Stimulated activated CD4-positive, alpha-beta T cell treated with anti-CD3 and anti-CD28 coated beads, Interleukin-1b, Interleukin-23, amount 100 ng/mL, for 48 hours (primary cell): Measurements from ENCODE around the gene TADA3.
A peak's percentile ranks its signal among the peaks of the same experiment; 100 is the strongest.

ENCODE experiments used
- DNase-seq: peaks from one replicate; pipeline ENCODE4 v3.0.0-alpha.2; 2020

TADA3 gene

GRCh38 chr3:9757427-9757826 lies 34.8 kb downstream of the TADA3 start:
- no peak for DNase-seq

- DNase-seq = no peak
Observed at GRCh38 chr3:9754678-9755077, 37.6 kb downstream of the TADA3 start.

- DNase-seq = no peak
Observed at GRCh38 chr3:9750556-9751411, 41.5 kb downstream of the TADA3 start.

- peak; percentile 96 for DNase-seq
Observed at GRCh38 chr3:9749645-9750555, 42.4 kb downstream of the TADA3 start, which contains the start of gene OGG1. OGG1 (plus strand) TSS chr3:9749952; CDS start chr3:9750287, 335 bp downstream.

- DNase-seq = no peak
Observed at GRCh38 chr3:9749296-9749644, 43.0 kb downstream of the TADA3 start.

- DNase-seq = no peak
Observed at GRCh38 chr3:9748031-9748430, 44.2 kb downstream of the TADA3 start.

GRCh38 chr3:9747267-9747666 lies 45.0 kb downstream of the TADA3 start:
- no peak for DNase-seq

GRCh38 chr3:9746330-9746729 lies 45.9 kb downstream of the TADA3 start:
- no peak for DNase-seq

GRCh38 chr3:9745521-9745920 lies 46.8 kb downstream of the TADA3 start:
- no peak for DNase-seq

- DNase-seq = no peak
Observed at GRCh38 chr3:9744162-9744561, 48.1 kb downstream of the TADA3 start.

GRCh38 chr3:9743548-9743947 lies 48.7 kb downstream of the TADA3 start:
- DNase-seq = no peak

- no peak for DNase-seq
Observed at GRCh38 chr3:9742560-9742959, 49.7 kb downstream of the TADA3 start.

GRCh38 chr3:9739181-9739580 lies 53.1 kb downstream of the TADA3 start:
- no peak for DNase-seq

GRCh38 chr3:9736831-9737230 lies 55.4 kb downstream of the TADA3 start:
- peak; percentile 26 for DNase-seq

- DNase-seq = no peak
Observed at GRCh38 chr3:9732740-9733115, 59.5 kb downstream of the TADA3 start.

- peak; percentile 40 for DNase-seq
Observed at GRCh38 chr3:9732080-9732739, 60.1 kb downstream of the TADA3 start.

- DNase-seq = peak; percentile 99
Observed at GRCh38 chr3:9731206-9732079, 60.8 kb downstream of the TADA3 start, which contains the start of gene BRPF1. BRPF1 (plus strand) TSS chr3:9731735; CDS start chr3:9734141, 2,406 bp downstream.

GRCh38 chr3:9730657-9731205 lies 61.5 kb downstream of the TADA3 start:
- DNase-seq = no peak
